K562 (cell line): ENCODE data around the gene INSIG1. TPM values are rescaled to one million over a fixed set of nuclear protein-coding genes. Genes with fewer than 3 reads are reported as not detected.

ENCODE experiments used
- BCOR ChIP-seq: fragments of 450-650 bp; IDR thresholded peaks from 2 replicates; pipeline ENCODE4 v1.6.1; 2016
- BRF2 ChIP-seq: IDR thresholded peaks from 3 replicates; pipeline ENCODE4 v1.6.1; 2011; ENCODE audit warnings: borderline replicate concordance, mild to moderate bottlenecking; ENCODE audit not compliant: insufficient read length, insufficient read depth
- CCNT2 ChIP-seq: IDR thresholded peaks from 2 replicates; pipeline ENCODE4 v1.6.1; 2011; ENCODE audit warnings: borderline replicate concordance, low read depth, mild to moderate bottlenecking, moderate library complexity, mixed read lengths, low read length; ENCODE audit not compliant: insufficient read length; ENCODE audit errors: extremely low read depth
- DIDO1 ChIP-seq: fragments of 450-650 bp; IDR thresholded peaks from 2 replicates; pipeline ENCODE4 v1.6.1; 2016; ENCODE audit warnings: low read depth, missing biosample characterization, missing genetic modification characterization
- EGR1 ChIP-seq: fragments of 450-650 bp; conservative IDR thresholded peaks from 2 replicates; pipeline ENCODE4 v1.6.1; 2017; ENCODE audit warnings: mild to moderate bottlenecking
- GABPA ChIP-seq: fragments of 200-800 bp; sonication (Bioruptor generic); conservative IDR thresholded peaks from 2 replicates; pipeline ENCODE4 v1.6.1; 2016; ENCODE audit warnings: low read depth, missing genetic modification characterization, missing compliant biosample characterization
- SRSF1 ChIP-seq: fragments of 200-400 bp; formaldehyde crosslinking; IDR thresholded peaks from 2 replicates; pipeline ENCODE4 v1.6.1; 2017; ENCODE audit warnings: mild to moderate bottlenecking, low read depth, low read length, moderate library complexity
- TRIM28 ChIP-seq: fragments of 450-650 bp; IDR thresholded peaks from 2 replicates; pipeline ENCODE4 v1.6.1; 2017
- ZFP36 ChIP-seq: fragments of 150-350 bp; IDR thresholded peaks from 2 replicates; pipeline ENCODE4 v1.6.1; 2018; ENCODE audit warnings: low read length, low read depth; ENCODE audit not compliant: partially characterized antibody
- ZNF318 ChIP-seq, 2 experiments: fragments of 450-650 bp; IDR thresholded peaks; 2 replicates each; pipeline ENCODE4 v1.6.1; 2016; ENCODE audit warnings: mild to moderate bottlenecking in 2 of 2, borderline replicate concordance in 1 of 2, low read depth in 1 of 2, moderate library complexity in 1 of 2
- polyA plus RNA-seq, 8 experiments: library from polyadenylated mRNA; depleted of rRNA in 4 of 8; stranded (reverse) in 5 of 8; unstranded in 3 of 8; fragments of >200 nt; fragmentation: Nextera tagmentation in 2 of 8; fragmentation: Illumina TruSeq in 1 of 8; extraction: Ambion mirVana in 2 of 8; extraction: Trizol in 1 of 8; gene quantifications; 2 replicates each; pipeline versions ENCODE4 v1.2.1 to v1.2.3, GENCODE V29; 2011 to 2014; ENCODE audit warnings: inconsistent platforms in 1 of 8, missing spikeins in 1 of 8
- total RNA-seq, 7 experiments: library from RNA; depleted of rRNA in 6 of 7; stranded (reverse); fragments of >200 nt in 6 of 7; fragmentation: Illumina TruSeq in 2 of 7; extraction: Trizol in 2 of 7; gene quantifications; 2 replicates each; pipeline versions ENCODE4 v1.2.1 to v1.2.3, GENCODE V29; 2011 to 2021; ENCODE audit warnings: low replicate concordance in 1 of 7

Gene INSIG1
- total and polyA plus RNA-seq, 9 of the 15 experiments (the other 6 are each of a cell fraction or from before 2014, with no cell fraction given): 57.1 to 787 (median 238) TPM

GRCh38 chr7:155323001-155323638 is 25.4 kb downstream of the INSIG1 start (continued):
- TF ChIP-seq GABPA: no peak
- TF ChIP-seq ZNF318 (IDR thresholded peaks at IDR 0.05; ENCODE audit: borderline replicate concordance in 1 of 2, low read depth in 1 of 2): no peak
- no peak for TF ChIP-seq EGR1
- TF ChIP-seq BCOR: no peak
- TF ChIP-seq CCNT2: no peak
- TF ChIP-seq SRSF1: no peak
- TF ChIP-seq TRIM28: peak; percentile 82
- no peak for TF ChIP-seq DIDO1 (tag)
- peak; percentile 95 for TF ChIP-seq ZFP36
- no peak for TF ChIP-seq BRF2
